H1 (cell line): Measurements from ENCODE around the gene MT4. TPM values are rescaled to one million over a fixed set of nuclear protein-coding genes. Genes with fewer than 3 reads are reported as not detected.

Source experiments
- RXRA ChIP-seq: IDR thresholded peaks from 2 replicates; pipeline ENCODE4 v1.6.1; 2011; ENCODE audit warnings: low read depth, mild to moderate bottlenecking, low read length, moderate library complexity; ENCODE audit not compliant: insufficient read depth
- SAP30 ChIP-seq: fragments of 300-600 bp; sonication (generic); IDR thresholded peaks from 2 replicates; pipeline ENCODE4 v1.7.1; 2012; ENCODE audit warnings: low read length, moderate library complexity, mild to moderate bottlenecking, inconsistent platforms; ENCODE audit not compliant: insufficient read depth, insufficient replicate concordance
- TBP ChIP-seq: IDR thresholded peaks from 2 replicates; pipeline ENCODE4 v1.6.1; 2011; ENCODE audit warnings: low read depth, low read length, improper control_type of control experiment
- YY1 ChIP-seq: IDR thresholded peaks from 2 replicates; pipeline ENCODE4 v1.6.1; 2011; ENCODE audit warnings: low read depth, mild to moderate bottlenecking, low read length
- polyA plus RNA-seq, 7 experiments: library from polyadenylated mRNA; depleted of rRNA in 3 of 7; stranded (reverse) in 5 of 7; unstranded in 2 of 7; fragments of >200 nt in 5 of 7; fragments of 200-250 nt in 2 of 7; gene quantifications; 1 replicate in 5 of 7; 2 replicates in 1 of 7; 4 replicates in 1 of 7; pipeline versions ENCODE4 v1.2.1 to v1.2.3, GENCODE V29; 2011 to 2013; ENCODE audit warnings: missing spikeins in 2 of 7, mixed read lengths in 2 of 7
- total RNA-seq: library from RNA; stranded (reverse); fragmentation: NEBNext Ultra II Directional; extraction: Animal tissue kit (Norgen Biotek cat#: 25700); gene quantifications from 2 replicates; pipeline ENCODE4 v1.2.1, GENCODE V29; 2021

The MT4 gene
- total and polyA plus RNA-seq, 2 of the 8 experiments (the other 6 are each of a cell fraction or from before 2014, with no cell fraction given) = not detected

DNA sequence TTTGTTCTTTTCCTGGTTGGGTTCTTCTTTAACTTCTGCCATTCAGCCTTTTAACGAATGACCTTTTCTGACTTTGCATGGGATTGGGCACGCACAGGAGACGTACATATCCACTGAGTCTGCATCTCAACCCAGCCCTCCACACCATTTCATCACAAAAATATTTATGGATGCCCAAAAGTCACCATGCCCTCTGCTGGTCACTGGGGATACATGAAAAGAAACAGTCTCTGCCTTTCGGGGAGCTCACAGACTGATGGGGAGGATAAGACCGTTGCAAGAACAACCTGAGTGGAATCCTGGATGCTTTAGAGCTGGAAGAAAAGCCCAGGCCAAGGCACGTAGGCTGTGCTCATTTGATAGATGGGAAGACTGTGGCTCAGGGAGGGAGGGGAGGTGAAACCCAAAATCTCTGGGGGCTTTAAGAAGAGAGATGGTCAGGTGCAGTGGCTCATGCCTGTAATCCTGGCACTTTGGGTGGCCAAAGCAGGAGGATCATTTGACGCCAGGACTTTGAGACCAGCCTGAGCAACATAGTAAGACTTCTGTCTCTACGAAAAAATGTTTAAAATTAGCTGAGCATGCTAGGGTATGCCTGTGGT is 35.6 kb downstream of the MT4 start (continued):
- TF ChIP-seq RXRA (no peak), YY1 (no peak), TBP (no peak), SAP30 (no peak)
